Measurements from ENCODE around the gene MYOM3.

Gene MYOM3

GRCh38 chr1:24086466-24086865, 25.5 kb downstream of the MYOM3 start:
- WGBS, 2 donors (ENCODE audit: extremely low coverage in 2 of 2, insufficient read length in 2 of 2, insufficient replicate concordance in 1 of 2): no CpG with 5 or more reads among the region's 16 CpGs
- Histone ChIP-seq H2AK5ac (ENCODE audit: low read depth, low read length) (peak overlapping the region; percentile 36), H3K79me1 (ENCODE audit: low read depth, low read length) (no peaks in the 10 kb centered on the region), H3K9me3 (replicated peaks in 1 of 2; ENCODE audit: control insufficient read depth in 2 of 2, insufficient read depth in 1 of 2, low read depth in 1 of 2, low read length in 2 of 2) (no peaks in the 10 kb centered on the region), H3K9ac (ENCODE audit: low read depth, low read length, poor library complexity) (no peak overlapping the region), H2BK15ac (ENCODE audit: low read length) (no peak overlapping the region), H3K27ac (replicated peaks; ENCODE audit: low read length) (no peak overlapping the region), H3K4me1 (ENCODE audit: control insufficient read depth in 2 of 2, insufficient read depth in 1 of 2, low read depth in 1 of 2, low read length in 2 of 2) (no peaks in the 10 kb centered on the region), H3K4me2 (ENCODE audit: insufficient read depth, low read length, poor library complexity, severe bottlenecking) (no peak overlapping the region), H3K4me3 (ENCODE audit: low read length in 2 of 2) (no peak overlapping the region), H3K36me3 (replicated peaks in 1 of 2; ENCODE audit: control insufficient read depth in 2 of 2, insufficient read depth in 2 of 2, low read length in 2 of 2) (no peaks in the 10 kb centered on the region), H2AFZ (ENCODE audit: low read length) (no peak overlapping the region), H3K18ac (ENCODE audit: low read length) (no peak overlapping the region), H2BK5ac (ENCODE audit: low read length) (no peak overlapping the region), H2BK12ac (ENCODE audit: low read length) (no peak overlapping the region), H3K27me3 (ENCODE audit: control insufficient read depth in 3 of 3, insufficient read depth in 3 of 3, low read depth in 1 of 3, low read length in 3 of 3) (peaks cover 0 to 14% (median 0%) of the 10 kb centered on the region in 3 experiments), H2BK120ac (ENCODE audit: low read depth, low read length) (no peak overlapping the region), H3K14ac (ENCODE audit: low read length) (no peak overlapping the region), H4K8ac (ENCODE audit: low read depth, low read length) (no peak overlapping the region), H4K91ac (ENCODE audit: low read depth, low read length, poor library complexity) (no peak overlapping the region), H3K4ac (ENCODE audit: low read length) (no peak overlapping the region), H3K23ac (ENCODE audit: low read depth, low read length, poor library complexity) (no peak overlapping the region)
- DNase-seq (ENCODE audit: low spot score): no peak

DNA sequence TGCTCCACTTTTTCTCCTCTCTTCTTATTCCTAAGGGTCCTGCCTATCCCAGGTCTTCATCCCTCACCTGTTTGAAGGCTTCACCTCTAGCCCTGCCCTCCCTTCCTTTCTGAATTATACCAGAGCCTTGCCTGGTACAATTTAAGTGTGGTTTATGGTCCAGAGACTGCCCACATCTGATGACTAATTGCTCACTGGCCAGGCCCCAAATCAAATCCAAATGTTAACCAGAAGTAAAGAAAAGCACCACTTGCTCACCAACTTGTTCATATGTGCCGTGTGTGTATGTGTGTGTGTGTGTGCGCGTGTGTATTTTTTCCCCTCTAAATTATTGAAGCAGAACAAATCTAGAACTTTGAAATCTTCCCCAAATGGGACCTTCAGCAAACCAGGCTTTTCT, 26.4 kb downstream of the MYOM3 start:
- H3K4ac ChIP-seq (ENCODE audit: low read length): no peak overlapping the region
- no peak overlapping the region for H2BK5ac ChIP-seq (ENCODE audit: low read length)
- no peaks in the 10 kb centered on the region for H3K79me1 ChIP-seq (ENCODE audit: low read depth, low read length)
- H2AK5ac ChIP-seq (ENCODE audit: low read depth, low read length): no peak overlapping the region
- H3K9ac ChIP-seq (ENCODE audit: low read depth, low read length, poor library complexity): no peak overlapping the region
- no peak overlapping the region for H3K4me3 ChIP-seq (ENCODE audit: low read length in 2 of 2)
- H4K8ac ChIP-seq (ENCODE audit: low read depth, low read length): no peak overlapping the region
- H3K18ac ChIP-seq (ENCODE audit: low read length): no peak overlapping the region
- no peaks in the 10 kb centered on the region for H3K9me3 ChIP-seq (replicated peaks in 1 of 2; ENCODE audit: control insufficient read depth in 2 of 2, insufficient read depth in 1 of 2, low read depth in 1 of 2, low read length in 2 of 2)
- WGBS, 2 donors (ENCODE audit: extremely low coverage in 2 of 2, insufficient read length in 2 of 2, insufficient replicate concordance in 1 of 2): no CpG with 5 or more reads among the region's 3 CpGs
- H3K4me1 ChIP-seq (ENCODE audit: control insufficient read depth in 2 of 2, insufficient read depth in 1 of 2, low read depth in 1 of 2, low read length in 2 of 2): no peaks in the 10 kb centered on the region
- no peak overlapping the region for H3K23ac ChIP-seq (ENCODE audit: low read depth, low read length, poor library complexity)
- H2BK120ac ChIP-seq (ENCODE audit: low read depth, low read length): no peak overlapping the region
- no peak overlapping the region for H4K91ac ChIP-seq (ENCODE audit: low read depth, low read length, poor library complexity)
- H2BK15ac ChIP-seq (ENCODE audit: low read length): no peak overlapping the region
- H3K36me3 ChIP-seq (replicated peaks in 1 of 2; ENCODE audit: control insufficient read depth in 2 of 2, insufficient read depth in 2 of 2, low read length in 2 of 2): no peaks in the 10 kb centered on the region
- no peak overlapping the region for H2AFZ ChIP-seq (ENCODE audit: low read length)
- H3K4me2 ChIP-seq (ENCODE audit: insufficient read depth, low read length, poor library complexity, severe bottlenecking): no peak overlapping the region
- no peak overlapping the region for H2BK12ac ChIP-seq (ENCODE audit: low read length)
- H3K27me3 ChIP-seq (ENCODE audit: control insufficient read depth in 3 of 3, insufficient read depth in 3 of 3, low read depth in 1 of 3, low read length in 3 of 3): peaks cover 0 to 14% (median 0%) of the 10 kb centered on the region in 3 experiments
- H3K14ac ChIP-seq (ENCODE audit: low read length): no peak overlapping the region
- DNase-seq (ENCODE audit: low spot score): no peak
- H3K27ac ChIP-seq (replicated peaks; ENCODE audit: low read length): no peak overlapping the region

DNA sequence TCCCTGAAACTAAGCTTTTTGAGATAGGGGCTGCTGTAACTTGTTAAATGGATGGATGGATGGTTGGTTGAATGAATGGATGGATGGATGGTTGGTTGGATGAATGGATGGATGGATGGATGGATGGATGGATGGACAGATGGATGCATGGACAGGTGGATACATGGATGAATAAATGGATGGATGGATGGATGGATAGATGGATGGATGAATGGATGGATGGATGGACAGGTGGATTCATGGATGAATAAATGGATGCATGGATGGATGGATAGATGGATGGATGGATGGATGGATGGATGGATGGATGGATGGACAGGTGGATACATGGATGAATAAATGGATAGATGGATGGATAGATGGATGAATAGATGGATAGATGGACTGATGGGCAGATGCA, 26.9 kb downstream of the MYOM3 start:
- no peak overlapping the region for H2BK12ac ChIP-seq (ENCODE audit: low read length)
- H3K4me2 ChIP-seq (ENCODE audit: insufficient read depth, low read length, poor library complexity, severe bottlenecking): no peak overlapping the region
- H4K8ac ChIP-seq (ENCODE audit: low read depth, low read length): no peak overlapping the region
- H3K4ac ChIP-seq (ENCODE audit: low read length): no peak overlapping the region
- no peak overlapping the region for H3K14ac ChIP-seq (ENCODE audit: low read length)
- no peaks in the 10 kb centered on the region for H3K4me1 ChIP-seq (ENCODE audit: control insufficient read depth in 2 of 2, insufficient read depth in 1 of 2, low read depth in 1 of 2, low read length in 2 of 2)
- no peak overlapping the region for H3K18ac ChIP-seq (ENCODE audit: low read length)
- H3K9ac ChIP-seq (ENCODE audit: low read depth, low read length, poor library complexity): no peak overlapping the region
- no peak overlapping the region for H2BK15ac ChIP-seq (ENCODE audit: low read length)
- H2AK5ac ChIP-seq (ENCODE audit: low read depth, low read length): no peak overlapping the region
- H3K23ac ChIP-seq (ENCODE audit: low read depth, low read length, poor library complexity): no peak overlapping the region
- no peak overlapping the region for H2BK120ac ChIP-seq (ENCODE audit: low read depth, low read length)
- H3K27ac ChIP-seq (replicated peaks; ENCODE audit: low read length): no peak overlapping the region
- H2BK5ac ChIP-seq (ENCODE audit: low read length): no peak overlapping the region
- no peak for DNase-seq (ENCODE audit: low spot score)
- H3K9me3 ChIP-seq (replicated peaks in 1 of 2; ENCODE audit: control insufficient read depth in 2 of 2, insufficient read depth in 1 of 2, low read depth in 1 of 2, low read length in 2 of 2): no peaks in the 10 kb centered on the region
- H3K79me1 ChIP-seq (ENCODE audit: low read depth, low read length): no peaks in the 10 kb centered on the region
- no peak overlapping the region for H4K91ac ChIP-seq (ENCODE audit: low read depth, low read length, poor library complexity)
- no peaks in the 10 kb centered on the region for H3K36me3 ChIP-seq (replicated peaks in 1 of 2; ENCODE audit: control insufficient read depth in 2 of 2, insufficient read depth in 2 of 2, low read length in 2 of 2)
- H3K27me3 ChIP-seq (ENCODE audit: control insufficient read depth in 3 of 3, insufficient read depth in 3 of 3, low read depth in 1 of 3, low read length in 3 of 3): peaks cover 0 to 13% (median 0%) of the 10 kb centered on the region in 3 experiments
- H3K4me3 ChIP-seq (ENCODE audit: low read length in 2 of 2): no peak overlapping the region
- no peak overlapping the region for H2AFZ ChIP-seq (ENCODE audit: low read length)

DNA sequence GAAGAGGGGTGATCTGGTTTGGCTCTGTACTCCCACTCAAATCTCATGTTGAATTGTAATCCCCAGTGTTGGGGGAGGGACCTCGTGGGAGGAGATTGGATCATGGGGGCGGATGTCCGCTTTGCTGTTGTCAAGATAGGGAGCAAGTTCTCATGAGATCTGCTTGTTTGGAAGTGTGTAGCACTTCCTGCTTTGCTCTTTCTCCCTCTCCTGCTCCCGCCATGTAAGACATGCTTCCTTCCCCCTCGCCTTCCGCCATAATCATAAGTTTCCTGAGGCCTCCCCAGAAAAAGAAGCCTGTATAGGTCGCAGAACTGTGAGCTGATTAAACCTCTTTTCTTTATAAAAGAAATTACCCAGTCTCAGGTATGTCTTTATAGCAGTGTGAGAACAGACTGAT, 27.9 kb downstream of the MYOM3 start:
- no peaks in the 10 kb centered on the region for H3K36me3 ChIP-seq (replicated peaks in 1 of 2; ENCODE audit: control insufficient read depth in 2 of 2, insufficient read depth in 2 of 2, low read length in 2 of 2)
- no CpG with 5 or more reads among the region's 7 CpGs for WGBS, 2 donors (ENCODE audit: extremely low coverage in 2 of 2, insufficient read length in 2 of 2, insufficient replicate concordance in 1 of 2)

More for the DNA sequence above, 27.9 kb downstream of the MYOM3 start:
- no peak overlapping the region for H3K9ac ChIP-seq (ENCODE audit: low read depth, low read length, poor library complexity)
- H2BK120ac ChIP-seq (ENCODE audit: low read depth, low read length): no peak overlapping the region
- no peak overlapping the region for H3K18ac ChIP-seq (ENCODE audit: low read length)
- no peak overlapping the region for H2AFZ ChIP-seq (ENCODE audit: low read length)
- H3K4me3 ChIP-seq (ENCODE audit: low read length in 2 of 2): no peak overlapping the region
- DNase-seq (ENCODE audit: low spot score): no peak
- no peak overlapping the region for H3K4ac ChIP-seq (ENCODE audit: low read length)
- H3K27ac ChIP-seq (replicated peaks; ENCODE audit: low read length): no peak overlapping the region
- H3K4me2 ChIP-seq (ENCODE audit: insufficient read depth, low read length, poor library complexity, severe bottlenecking): no peak overlapping the region
- H2BK5ac ChIP-seq (ENCODE audit: low read length): no peak overlapping the region
- H2BK15ac ChIP-seq (ENCODE audit: low read length): no peak overlapping the region
- H3K23ac ChIP-seq (ENCODE audit: low read depth, low read length, poor library complexity): no peak overlapping the region
- no peaks in the 10 kb centered on the region for H3K79me1 ChIP-seq (ENCODE audit: low read depth, low read length)
- H3K14ac ChIP-seq (ENCODE audit: low read length): no peak overlapping the region
- H2AK5ac ChIP-seq (ENCODE audit: low read depth, low read length): no peak overlapping the region
- H2BK12ac ChIP-seq (ENCODE audit: low read length): no peak overlapping the region
- H3K27me3 ChIP-seq (ENCODE audit: control insufficient read depth in 3 of 3, insufficient read depth in 3 of 3, low read depth in 1 of 3, low read length in 3 of 3): peaks cover 0 to 11% (median 0%) of the 10 kb centered on the region in 3 experiments
- no peak overlapping the region for H4K91ac ChIP-seq (ENCODE audit: low read depth, low read length, poor library complexity)
- no peaks in the 10 kb centered on the region for H3K9me3 ChIP-seq (replicated peaks in 1 of 2; ENCODE audit: control insufficient read depth in 2 of 2, insufficient read depth in 1 of 2, low read depth in 1 of 2, low read length in 2 of 2)
- H3K4me1 ChIP-seq (ENCODE audit: control insufficient read depth in 2 of 2, insufficient read depth in 1 of 2, low read depth in 1 of 2, low read length in 2 of 2): no peaks in the 10 kb centered on the region
- H4K8ac ChIP-seq (ENCODE audit: low read depth, low read length): no peak overlapping the region

All from neuronal stem cell (in vitro differentiated cells).